Activated T-cell treated with anti-CD3 and anti-CD28 coated beads, Interleukin-2, amount 50 U/mL, for 72 hours (primary cell): ENCODE data around the gene KMT2C. TPM values are rescaled to one million over a fixed set of nuclear protein-coding genes. Genes with fewer than 3 reads are reported as not detected.

ENCODE experiments used
- ATAC-seq, 2 donors: fragments of 150-1000 bp; cut with Tn5 transposase; replicated peaks in 1 of 2; 2 replicates each; pipeline ENCODE4 v1.10.0; 2021; ENCODE audit warnings: moderate library complexity in 2 of 2, mild to moderate bottlenecking in 1 of 2
- DNase-seq, 2 donors: peaks; one replicate each; pipeline ENCODE4 v3.0.0; 2021 to 2022; ENCODE audit warnings: mixed read lengths in 1 of 2
- H3K27ac Mint-ChIP-seq: one replicate; pipeline ENCODE4 v1.8.0; 2022; ENCODE audit warnings: mild to moderate bottlenecking, moderate library complexity, mixed read lengths
- H3K27me3 Mint-ChIP-seq: one replicate; pipeline ENCODE4 v1.8.0; 2022; ENCODE audit warnings: low read depth, mixed read lengths
- H3K36me3 Mint-ChIP-seq, 2 donors: one replicate each; pipeline ENCODE4 v1.8.0; 2022; ENCODE audit warnings: mixed read lengths in 2 of 2, mild to moderate bottlenecking in 1 of 2; ENCODE audit not compliant: insufficient read depth in 2 of 2
- H3K4me1 Mint-ChIP-seq: one replicate; pipeline ENCODE4 v1.8.0; 2022; ENCODE audit warnings: low read depth, mixed read lengths
- H3K4me3 Mint-ChIP-seq, 2 donors: one replicate each; pipeline ENCODE4 v1.8.0; 2022; ENCODE audit warnings: mild to moderate bottlenecking in 2 of 2, mixed read lengths in 2 of 2, moderate library complexity in 2 of 2
- H3K9me3 Mint-ChIP-seq, 2 donors: one replicate each; pipeline ENCODE4 v1.8.0; 2022; ENCODE audit warnings: mixed read lengths in 2 of 2
- total RNA-seq, 2 donors: library from RNA; stranded (reverse); gene quantifications; one replicate each; pipeline ENCODE4 v1.2.3, GENCODE V29; 2022

Gene KMT2C
- total RNA-seq, 2 donors from 2014 or later: 55.6 to 60.2 TPM

DNA sequence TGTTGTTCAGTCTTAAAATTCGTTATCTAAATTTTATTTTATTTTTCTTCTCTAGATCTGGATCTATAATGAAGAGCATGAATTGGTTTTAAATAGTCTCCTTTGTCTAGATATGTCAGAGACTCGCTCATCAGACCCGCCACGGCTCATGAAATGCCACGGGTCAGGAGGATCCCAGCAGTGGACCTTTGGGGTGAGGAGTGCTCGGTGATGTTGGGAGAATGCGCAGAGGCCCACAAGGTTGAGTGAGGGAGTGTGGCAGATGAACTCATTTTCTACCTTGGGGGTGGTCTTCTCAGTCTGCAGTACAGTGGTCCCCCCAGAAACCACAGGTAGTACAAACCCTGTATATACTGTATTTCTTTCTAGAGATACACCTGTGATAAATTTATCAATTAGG lies 315.0 kb downstream of the KMT2C start:
- Mint-ChIP-seq H3K27me3 (no peaks in the 10 kb centered on the region), H3K36me3 (peaks cover 23 to 47% of the 10 kb centered on the region in 2 donors), H3K4me3 (no peak overlapping the region), H3K4me1 (no peaks in the 10 kb centered on the region), H3K27ac (no peak overlapping the region), H3K9me3 (peaks cover 5 to 6% of the 10 kb centered on the region in 2 donors)
- DNase-seq: no peak
- ATAC-seq: no peak

DNA sequence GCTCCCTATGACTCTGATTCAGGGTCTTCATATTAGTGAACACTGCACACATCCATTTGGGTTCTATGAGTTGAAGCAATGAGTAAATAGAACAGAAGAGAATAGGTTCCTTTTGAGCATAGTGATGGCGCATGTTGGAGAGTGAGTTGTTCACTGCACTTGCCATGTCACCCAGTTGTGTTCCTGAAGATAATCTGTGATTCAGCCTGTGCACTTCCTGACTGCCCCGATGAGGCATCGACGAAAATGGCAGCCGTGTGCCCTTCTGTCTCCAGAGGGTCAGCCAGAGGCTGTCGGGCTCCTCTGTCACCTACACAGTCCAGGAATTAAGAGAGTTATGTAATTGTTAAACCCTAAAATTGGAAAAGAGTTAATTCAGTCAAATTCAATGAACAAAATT lies 315.6 kb downstream of the KMT2C start:
- H3K4me1 Mint-ChIP-seq: no peaks in the 10 kb centered on the region
- peaks cover 23 to 46% of the 10 kb centered on the region in 2 donors for H3K36me3 Mint-ChIP-seq
- DNase-seq: no peak
- ATAC-seq: no peak
- no peak overlapping the region for H3K4me3 Mint-ChIP-seq
- H3K27ac Mint-ChIP-seq: no peak overlapping the region
- H3K9me3 Mint-ChIP-seq: peaks cover 5 to 6% of the 10 kb centered on the region in 2 donors
- no peaks in the 10 kb centered on the region for H3K27me3 Mint-ChIP-seq

DNA sequence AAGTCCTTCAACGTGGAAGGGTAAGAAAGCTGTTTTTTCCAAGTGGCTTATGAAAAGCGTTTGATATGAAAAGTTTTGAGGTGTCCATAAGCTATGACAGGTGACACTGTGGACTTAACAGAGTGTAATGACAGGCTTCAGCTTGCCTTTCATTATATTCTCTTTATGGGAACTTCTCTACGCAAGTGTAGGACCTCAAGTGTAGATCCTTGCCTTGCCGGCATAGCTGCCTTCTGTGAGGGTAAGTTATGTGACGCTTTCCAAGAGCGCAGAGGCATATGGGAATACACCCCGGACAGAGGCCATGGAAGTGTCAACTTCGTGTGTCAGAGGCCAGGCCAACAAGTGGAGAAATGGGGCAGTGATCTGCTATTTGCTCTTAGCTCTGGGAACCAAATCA lies 318.4 kb downstream of the KMT2C start:
- Mint-ChIP-seq H3K36me3 (peaks cover 9 to 31% of the 10 kb centered on the region in 2 donors), H3K4me3 (no peak overlapping the region), H3K27ac (no peak overlapping the region), H3K4me1 (no peaks in the 10 kb centered on the region), H3K27me3 (no peaks in the 10 kb centered on the region), H3K9me3 (no peaks in the 10 kb centered on the region)
- ATAC-seq (no peak), DNase-seq (no peak)

DNA sequence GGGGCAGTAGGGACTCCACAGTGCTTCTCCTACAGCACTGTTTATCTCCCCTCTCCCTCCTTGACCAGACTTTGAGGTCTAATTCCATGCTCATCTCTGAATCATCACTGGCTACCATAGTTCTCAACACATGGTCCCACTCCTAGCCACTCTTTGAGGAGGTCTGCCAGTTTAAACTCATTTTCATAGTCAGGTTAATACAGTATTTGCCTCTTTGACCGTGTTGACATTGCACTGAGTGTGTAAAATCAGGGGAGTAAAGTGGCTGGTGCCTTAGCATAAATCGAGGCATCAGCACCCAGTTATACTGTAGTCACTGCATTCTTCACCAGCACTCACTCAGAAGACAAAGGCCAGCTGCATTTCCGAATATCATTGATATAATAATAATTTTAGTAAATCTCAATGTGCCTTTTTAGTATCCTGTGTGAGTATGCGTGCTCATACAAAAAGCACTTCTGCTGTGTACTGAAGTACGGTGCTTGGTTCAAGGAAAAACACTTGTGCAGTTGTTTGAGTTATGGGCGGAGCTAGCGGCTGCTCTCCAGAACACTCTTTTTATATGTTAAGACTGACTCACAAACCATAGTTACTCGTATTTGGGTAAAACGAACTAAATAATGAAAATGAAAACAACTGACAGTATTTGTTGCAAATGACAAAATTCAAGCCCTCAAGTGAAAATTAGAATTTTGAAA lies 320.6 kb downstream of the KMT2C start:
- Mint-ChIP-seq H3K27ac (no peak overlapping the region), H3K9me3 (no peaks in the 10 kb centered on the region), H3K4me1 (no peaks in the 10 kb centered on the region), H3K36me3 (peaks cover 4 to 17% of the 10 kb centered on the region in 2 donors), H3K4me3 (no peak overlapping the region), H3K27me3 (no peaks in the 10 kb centered on the region)
- DNase-seq (no peak), ATAC-seq (no peak)

DNA sequence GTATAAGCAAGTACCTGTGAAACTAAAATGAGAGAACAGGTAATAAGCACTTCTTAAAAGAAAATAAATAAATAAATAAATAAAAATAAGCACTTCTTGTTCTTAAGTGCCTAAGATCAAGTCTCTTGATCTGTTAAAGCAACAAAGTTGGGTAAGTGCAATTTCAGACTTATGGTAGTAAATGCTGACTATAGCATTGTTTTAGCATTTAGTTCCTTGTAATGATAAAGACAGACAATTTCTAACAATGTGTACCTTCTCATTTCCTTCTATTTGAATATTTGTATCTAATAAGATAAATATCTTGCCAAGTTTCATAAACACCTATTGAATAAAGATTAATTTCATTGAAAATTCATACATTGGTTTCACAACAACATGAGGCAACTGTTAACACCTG lies 323.0 kb downstream of the KMT2C start:
- ATAC-seq (no peak), DNase-seq (no peak)
- Mint-ChIP-seq H3K9me3 (no peaks in the 10 kb centered on the region), H3K27ac (no peak overlapping the region), H3K27me3 (no peaks in the 10 kb centered on the region), H3K4me3 (no peak overlapping the region), H3K4me1 (no peaks in the 10 kb centered on the region), H3K36me3 (peaks cover 2 to 12% of the 10 kb centered on the region in 2 donors)

DNA sequence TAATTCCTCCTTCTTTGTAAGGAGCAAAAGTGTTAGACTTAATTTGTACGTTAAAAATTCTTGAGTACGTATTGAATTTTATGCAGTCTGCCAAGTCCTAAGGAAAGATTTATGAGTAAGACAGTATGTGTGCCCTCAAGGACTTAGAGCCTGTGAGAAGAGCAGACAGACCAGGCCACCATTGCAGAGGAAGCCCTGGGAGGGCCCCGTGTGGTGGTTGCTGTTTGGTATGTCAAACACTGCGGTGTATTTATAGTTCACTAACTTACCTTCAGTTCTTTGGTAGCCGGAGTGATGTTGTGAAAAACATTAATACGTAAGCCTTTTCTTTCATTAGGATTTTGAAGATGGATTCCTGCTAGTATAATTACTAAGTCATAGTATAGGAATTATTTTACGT lies 327.4 kb downstream of the KMT2C start:
- H3K27ac Mint-ChIP-seq: no peak overlapping the region
- DNase-seq (no peak), ATAC-seq (no peak)
- no peaks in the 10 kb centered on the region for H3K4me1 Mint-ChIP-seq
- no peak overlapping the region for H3K4me3 Mint-ChIP-seq
- peaks cover 1 to 4% of the 10 kb centered on the region in 2 donors for H3K36me3 Mint-ChIP-seq
- H3K27me3 Mint-ChIP-seq: no peaks in the 10 kb centered on the region
- H3K9me3 Mint-ChIP-seq: no peaks in the 10 kb centered on the region

DNA sequence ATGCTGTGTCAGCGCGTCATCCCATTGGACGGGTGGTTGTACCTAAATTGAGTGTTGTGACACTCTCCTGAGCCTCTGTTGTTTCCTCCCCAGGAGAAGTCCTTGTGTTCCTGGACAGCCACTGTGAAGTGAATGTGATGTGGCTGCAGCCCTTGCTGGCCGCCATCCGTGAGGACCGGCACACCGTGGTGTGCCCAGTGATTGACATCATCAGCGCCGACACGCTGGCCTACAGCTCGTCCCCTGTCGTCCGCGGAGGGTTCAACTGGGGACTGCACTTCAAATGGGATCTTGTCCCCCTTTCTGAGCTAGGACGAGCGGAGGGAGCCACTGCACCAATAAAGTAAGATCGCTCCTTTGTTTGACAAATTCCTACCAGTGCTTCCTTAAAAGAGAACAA lies 327.9 kb downstream of the KMT2C start:
- H3K9me3 Mint-ChIP-seq: no peaks in the 10 kb centered on the region
- ATAC-seq: no peak

DNA sequence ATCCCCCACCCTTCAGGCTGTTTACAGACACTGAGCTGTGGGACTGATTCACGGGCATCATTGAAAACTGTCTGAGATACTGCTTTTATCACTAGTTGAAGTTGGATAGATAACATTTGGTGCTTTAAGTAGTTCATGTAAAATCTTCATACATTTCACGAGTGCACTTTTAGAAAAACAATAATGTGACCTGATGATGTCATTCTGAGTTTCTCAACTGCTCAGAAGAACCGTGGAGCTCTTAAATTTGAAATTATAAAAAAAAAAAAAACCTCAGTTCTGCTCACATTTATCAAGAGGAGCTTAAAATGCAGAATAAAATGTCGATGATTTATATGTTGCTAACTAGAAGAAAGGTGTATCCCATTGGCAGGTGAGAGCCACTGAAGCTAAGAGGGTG lies 328.8 kb downstream of the KMT2C start:
- peaks cover 1 to 4% of the 10 kb centered on the region in 2 donors for H3K36me3 Mint-ChIP-seq
- ATAC-seq: no peak
- H3K4me3 Mint-ChIP-seq: no peak overlapping the region
- H3K27ac Mint-ChIP-seq: no peak overlapping the region
- H3K9me3 Mint-ChIP-seq: no peaks in the 10 kb centered on the region
- H3K27me3 Mint-ChIP-seq: no peaks in the 10 kb centered on the region
- DNase-seq: no peak
- no peaks in the 10 kb centered on the region for H3K4me1 Mint-ChIP-seq

More for the DNA sequence above, 327.9 kb downstream of the KMT2C start:
- Mint-ChIP-seq H3K27me3 (no peaks in the 10 kb centered on the region), H3K27ac (no peak overlapping the region), H3K4me1 (no peaks in the 10 kb centered on the region), H3K36me3 (peaks cover 1 to 4% of the 10 kb centered on the region in 2 donors), H3K4me3 (no peak overlapping the region)
- DNase-seq: no peak

DNA sequence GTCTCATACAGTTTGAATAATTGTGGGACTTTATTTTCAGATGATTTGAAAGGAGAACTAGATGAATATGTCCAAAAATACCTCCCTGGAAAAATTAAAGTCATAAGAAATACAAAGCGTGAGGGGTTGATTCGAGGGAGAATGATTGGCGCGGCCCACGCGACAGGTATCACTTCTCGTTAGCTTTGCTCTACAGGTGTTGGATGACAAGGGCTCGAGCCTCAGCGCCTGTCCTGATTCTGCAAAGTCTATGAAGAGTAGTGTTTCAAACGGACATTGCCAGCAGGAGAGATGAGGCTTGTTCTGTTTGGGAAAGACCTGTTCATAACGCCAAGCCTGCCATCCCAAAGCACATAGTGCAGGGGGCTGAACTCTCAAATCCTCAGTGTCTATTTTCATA lies 330.6 kb downstream of the KMT2C start:
- Mint-ChIP-seq H3K36me3 (peaks cover 1 to 4% of the 10 kb centered on the region in 2 donors), H3K27ac (no peak overlapping the region), H3K9me3 (no peaks in the 10 kb centered on the region), H3K27me3 (no peaks in the 10 kb centered on the region), H3K4me1 (no peaks in the 10 kb centered on the region), H3K4me3 (no peak overlapping the region)
- no peak for ATAC-seq
- no peak for DNase-seq

DNA sequence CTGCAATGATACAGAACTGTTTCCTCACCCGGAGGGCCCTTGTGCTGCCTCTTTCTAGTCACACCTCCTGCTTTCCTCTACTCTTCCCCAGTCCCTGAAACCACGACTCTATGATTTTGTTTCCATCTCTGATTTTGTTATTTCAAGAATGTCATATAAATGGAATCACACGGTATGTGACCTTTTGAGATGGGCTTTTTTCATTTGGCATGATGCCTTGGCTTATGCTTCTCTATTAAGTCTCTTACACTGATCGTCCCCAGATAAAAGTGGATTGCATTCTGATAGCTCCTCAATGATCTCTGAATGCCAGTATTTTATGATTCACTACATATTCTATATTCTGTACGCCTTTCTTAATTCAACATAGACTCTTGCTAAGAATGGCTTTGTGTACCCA lies 332.1 kb downstream of the KMT2C start:
- Mint-ChIP-seq H3K9me3 (no peaks in the 10 kb centered on the region), H3K27me3 (no peaks in the 10 kb centered on the region), H3K36me3 (peaks cover 1 to 4% of the 10 kb centered on the region in 2 donors), H3K27ac (peak overlapping the region; percentile 41), H3K4me3 (no peak overlapping the region), H3K4me1 (no peaks in the 10 kb centered on the region)
- DNase-seq (no peak), ATAC-seq (no peak)

DNA sequence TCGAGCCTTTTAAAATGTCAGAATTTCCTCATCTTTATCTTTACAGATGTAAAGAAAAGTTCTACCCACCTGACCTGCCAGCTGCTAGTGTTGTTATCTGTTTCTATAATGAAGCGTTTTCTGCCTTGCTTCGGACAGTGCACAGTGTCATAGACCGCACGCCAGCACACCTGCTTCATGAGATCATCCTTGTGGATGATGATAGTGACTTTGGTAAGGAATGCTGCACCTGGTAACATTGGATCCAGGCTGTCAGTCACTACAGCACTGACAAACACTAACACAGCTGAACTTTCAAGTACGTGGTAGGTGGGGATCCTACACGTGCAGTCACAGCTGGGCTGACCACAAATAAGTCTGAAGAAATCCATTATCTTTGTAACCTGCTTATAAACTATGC lies 332.7 kb downstream of the KMT2C start:
- no peaks in the 10 kb centered on the region for H3K9me3 Mint-ChIP-seq
- ATAC-seq (no peak), DNase-seq (no peak)
- H3K4me1 Mint-ChIP-seq: no peaks in the 10 kb centered on the region
- no peaks in the 10 kb centered on the region for H3K27me3 Mint-ChIP-seq
- H3K36me3 Mint-ChIP-seq: peaks cover 1 to 4% of the 10 kb centered on the region in 2 donors
- H3K27ac Mint-ChIP-seq: no peak overlapping the region
- no peak overlapping the region for H3K4me3 Mint-ChIP-seq

DNA sequence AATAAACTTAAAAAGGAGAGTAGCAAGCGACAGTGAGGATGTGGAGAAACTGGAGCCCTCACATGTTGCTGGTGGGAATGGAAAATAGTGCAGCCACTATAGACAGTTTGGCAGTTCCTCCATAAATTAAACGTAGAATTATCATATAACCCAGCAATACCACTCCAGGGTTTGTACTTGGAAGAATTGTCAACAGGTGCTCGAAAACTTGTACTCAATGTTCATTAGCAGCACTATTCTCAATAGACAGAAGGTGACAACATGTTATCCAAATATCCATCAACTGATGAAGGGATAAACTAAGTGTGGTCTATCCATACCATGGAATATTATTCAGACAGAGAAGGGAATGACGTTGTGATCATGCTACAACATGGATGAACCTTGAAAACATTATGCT lies 338.5 kb downstream of the KMT2C start:
- Mint-ChIP-seq H3K27ac (no peak overlapping the region), H3K27me3 (no peaks in the 10 kb centered on the region)

DNA sequence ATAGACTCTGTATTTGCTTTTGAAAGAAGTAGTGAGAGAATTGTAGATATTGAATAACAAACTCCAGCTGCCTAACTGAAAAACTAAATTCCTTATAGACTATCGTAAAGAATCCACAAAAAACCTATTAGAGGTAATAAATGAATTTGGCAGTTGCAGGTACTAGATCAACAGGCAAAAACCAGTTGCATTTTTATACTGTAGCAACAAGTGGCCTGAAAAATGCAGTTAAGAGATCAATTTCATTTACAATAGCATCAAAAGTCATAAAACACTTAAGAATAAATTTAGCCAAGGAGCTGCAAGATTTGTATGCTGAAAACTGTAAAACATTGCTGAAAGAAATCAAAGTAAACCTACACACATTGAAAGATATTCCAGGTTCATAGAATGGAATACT lies 340.0 kb downstream of the KMT2C start:
- no peak for ATAC-seq
- Mint-ChIP-seq H3K4me3 (no peak overlapping the region), H3K36me3 (peaks cover 0 to 1% of the 10 kb centered on the region in 2 donors), H3K9me3 (no peaks in the 10 kb centered on the region), H3K27me3 (no peaks in the 10 kb centered on the region), H3K27ac (no peak overlapping the region), H3K4me1 (no peaks in the 10 kb centered on the region)
- no peak for DNase-seq

More for the DNA sequence above, 338.5 kb downstream of the KMT2C start:
- H3K4me1 Mint-ChIP-seq: no peaks in the 10 kb centered on the region
- no peak for DNase-seq
- ATAC-seq: no peak
- peaks cover 0 to 1% of the 10 kb centered on the region in 2 donors for H3K36me3 Mint-ChIP-seq
- no peak overlapping the region for H3K4me3 Mint-ChIP-seq
- no peaks in the 10 kb centered on the region for H3K9me3 Mint-ChIP-seq

DNA sequence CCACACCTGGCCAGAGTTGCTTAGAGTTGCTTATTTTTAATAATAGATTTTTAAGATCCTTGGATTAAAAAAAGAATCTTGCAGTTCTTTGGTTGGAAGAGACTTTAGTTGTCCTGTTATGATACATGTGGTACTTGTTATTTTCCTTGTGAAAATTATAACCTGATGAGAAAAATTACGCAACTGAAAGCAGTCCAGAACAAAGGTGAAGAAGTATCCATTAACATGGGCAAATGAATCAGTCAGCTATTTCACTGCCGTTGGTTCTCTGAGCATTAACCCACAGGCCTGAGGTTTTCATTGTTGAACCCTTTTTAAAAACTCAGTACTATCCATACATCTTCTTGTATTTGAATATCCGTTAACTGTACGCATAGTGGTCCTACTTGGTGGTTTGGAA lies 342.1 kb downstream of the KMT2C start:
- DNase-seq: no peak
- H3K4me3 Mint-ChIP-seq: no peak overlapping the region
- no peak for ATAC-seq
- H3K4me1 Mint-ChIP-seq: no peaks in the 10 kb centered on the region
- no peak overlapping the region for H3K27ac Mint-ChIP-seq
- H3K27me3 Mint-ChIP-seq: no peaks in the 10 kb centered on the region
- peaks cover 3% of the 10 kb centered on the region in 2 donors for H3K9me3 Mint-ChIP-seq
- H3K36me3 Mint-ChIP-seq: peaks cover 3 to 8% of the 10 kb centered on the region in 2 donors
